Measurements from ENCODE around the gene PSMD2. TPM values are rescaled to one million over a fixed set of nuclear protein-coding genes. Genes with fewer than 3 reads are reported as not detected.

The PSMD2 gene
- polyA plus RNA-seq, 3 donors, result 138 to 186 (median 167) TPM

DNA sequence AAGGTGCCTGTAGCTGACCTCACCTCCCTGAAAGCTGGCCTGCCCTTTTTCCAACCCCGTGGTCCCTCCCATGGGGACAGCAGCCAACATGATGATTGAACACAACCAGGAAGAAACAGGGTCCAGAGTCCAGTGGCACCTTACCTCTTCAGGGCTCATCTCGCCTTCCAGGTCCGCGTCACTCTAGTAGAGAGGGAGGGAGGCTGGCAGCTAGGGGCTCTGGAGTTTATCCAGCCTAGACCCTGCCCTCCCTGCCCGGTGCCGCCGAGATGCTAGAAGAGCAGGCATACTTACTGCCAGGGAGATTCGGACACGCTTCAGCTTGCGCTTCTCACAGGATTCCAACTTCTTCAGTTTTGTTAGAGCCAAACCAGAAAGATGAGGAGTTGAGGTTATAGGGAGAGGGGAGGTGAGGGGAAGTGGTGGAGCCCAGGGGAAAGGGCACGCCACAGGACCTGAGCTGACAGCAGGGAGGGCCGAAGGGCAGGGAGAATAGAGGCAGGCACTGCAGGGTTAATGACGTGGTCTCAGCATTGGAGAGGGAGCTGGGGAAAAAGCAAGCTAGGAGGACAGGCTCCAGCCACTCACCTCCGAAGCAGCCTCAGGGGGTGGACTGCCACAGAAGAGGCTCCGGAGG is 53.2 kb downstream of the PSMD2 start:
- peaks cover 0 to 1% (median 0%) of the 10 kb centered on the region in 7 donors for H3K9me3 Mint-ChIP-seq
- TF ChIP-seq, protein P1, sequence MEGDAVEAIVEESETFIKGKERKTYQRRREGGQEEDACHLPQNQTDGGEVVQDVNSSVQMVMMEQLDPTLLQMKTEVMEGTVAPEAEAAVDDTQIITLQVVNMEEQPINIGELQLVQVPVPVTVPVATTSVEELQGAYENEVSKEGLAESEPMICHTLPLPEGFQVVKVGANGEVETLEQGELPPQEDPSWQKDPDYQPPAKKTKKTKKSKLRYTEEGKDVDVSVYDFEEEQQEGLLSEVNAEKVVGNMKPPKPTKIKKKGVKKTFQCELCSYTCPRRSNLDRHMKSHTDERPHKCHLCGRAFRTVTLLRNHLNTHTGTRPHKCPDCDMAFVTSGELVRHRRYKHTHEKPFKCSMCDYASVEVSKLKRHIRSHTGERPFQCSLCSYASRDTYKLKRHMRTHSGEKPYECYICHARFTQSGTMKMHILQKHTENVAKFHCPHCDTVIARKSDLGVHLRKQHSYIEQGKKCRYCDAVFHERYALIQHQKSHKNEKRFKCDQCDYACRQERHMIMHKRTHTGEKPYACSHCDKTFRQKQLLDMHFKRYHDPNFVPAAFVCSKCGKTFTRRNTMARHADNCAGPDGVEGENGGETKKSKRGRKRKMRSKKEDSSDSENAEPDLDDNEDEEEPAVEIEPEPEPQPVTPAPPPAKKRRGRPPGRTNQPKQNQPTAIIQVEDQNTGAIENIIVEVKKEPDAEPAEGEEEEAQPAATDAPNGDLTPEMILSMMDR (IDR thresholded peaks at IDR 0.05), result no peak
- no peaks in the 10 kb centered on the region for H3K36me3 Mint-ChIP-seq
- Histone ChIP-seq H3K27me3 (ENCODE audit: control insufficient read depth in 2 of 2, insufficient read depth in 2 of 2, low read length in 2 of 2) (no peaks in the 10 kb centered on the region), H4K20me1 (ENCODE audit: insufficient read depth, low read length) (no peaks in the 10 kb centered on the region), H3K4me2 (replicated peaks; ENCODE audit: extremely low read depth, low read length, poor library complexity, severe bottlenecking) (no peak overlapping the region), H3K36me3 (replicated peaks in 1 of 2; ENCODE audit: control insufficient read depth in 1 of 2, insufficient read depth in 2 of 2, low read length in 2 of 2) (no peaks in the 10 kb centered on the region), H3K79me2 (ENCODE audit: insufficient read depth, low read length) (no peaks in the 10 kb centered on the region), H3K9me3 (replicated peaks in 1 of 2; ENCODE audit: control insufficient read depth in 1 of 2, insufficient read depth in 1 of 2, low read length in 2 of 2) (no peaks in the 10 kb centered on the region), H3K4me3 (replicated peaks in 1 of 3; ENCODE audit: low read depth in 2 of 3, low read length in 3 of 3) (no peak overlapping the region), H3K4me1 (ENCODE audit: control insufficient read depth in 1 of 2, insufficient read depth in 2 of 2, low read length in 2 of 2) (no peaks in the 10 kb centered on the region), H3K9ac (ENCODE audit: insufficient read depth, low read length, poor library complexity, severe bottlenecking) (no peak overlapping the region), H2AFZ (ENCODE audit: insufficient read depth, low read depth, low read length, poor library complexity, severe bottlenecking) (no peak overlapping the region), H3K27ac (ENCODE audit: low read depth in 1 of 2, low read length in 2 of 2) (no peak overlapping the region)
- whole genome bisulfite sequencing (ENCODE audit: insufficient coverage), result 96% methylated on average over 13 of the region's 15 CpGs
- H3K27me3 Mint-ChIP-seq (ENCODE audit: low read depth in 3 of 3), result peaks cover 0 to 6% (median 3%) of the 10 kb centered on the region in 3 donors
- no peak for DNase-seq
- H3K27ac Mint-ChIP-seq, result peak overlapping the region in 1 of 7 donors; percentile 54
- no peak overlapping the region for H3K4me3 Mint-ChIP-seq
- intact Hi-C loops (cut with micrococcal nuclease), result no loop called here
- no peaks in the 10 kb centered on the region for H3K4me1 Mint-ChIP-seq

DNA sequence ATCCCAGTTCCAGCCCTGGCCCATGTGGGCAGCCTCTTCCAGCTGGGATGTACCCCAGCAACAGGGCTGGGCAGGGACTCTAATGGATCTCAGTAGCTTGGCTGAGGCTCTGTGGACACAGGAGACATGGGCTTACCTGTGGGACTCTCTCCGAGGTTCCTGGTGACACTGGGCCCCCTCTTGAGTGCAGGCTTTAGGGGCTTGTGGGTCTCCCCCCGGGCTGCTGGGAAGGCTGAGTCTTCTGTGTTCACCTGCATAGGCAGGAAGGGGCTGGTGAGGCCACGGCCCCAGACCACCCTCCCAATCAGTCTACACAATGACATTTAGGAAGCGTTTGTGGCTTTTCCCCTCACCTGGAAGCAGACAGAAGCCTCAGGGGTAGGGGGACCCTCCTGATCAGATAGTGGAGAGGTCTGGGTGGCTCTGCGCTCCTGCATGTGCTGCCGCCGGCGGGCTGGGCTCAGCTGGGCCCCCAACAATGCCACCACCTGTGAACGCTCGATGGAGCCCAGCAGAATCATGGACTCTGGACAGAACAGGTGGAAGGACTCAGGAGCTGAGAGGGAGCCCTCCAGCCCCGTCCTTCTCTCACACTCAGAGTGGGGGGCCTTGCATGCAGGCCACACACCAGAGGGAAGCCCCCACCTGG is 54.0 kb downstream of the PSMD2 start:
- Histone ChIP-seq H4K20me1 (ENCODE audit: insufficient read depth, low read length) (no peaks in the 10 kb centered on the region), H3K4me2 (replicated peaks; ENCODE audit: extremely low read depth, low read length, poor library complexity, severe bottlenecking) (no peak overlapping the region), H3K9ac (ENCODE audit: insufficient read depth, low read length, poor library complexity, severe bottlenecking) (no peak overlapping the region), H3K4me1 (ENCODE audit: control insufficient read depth in 1 of 2, insufficient read depth in 2 of 2, low read length in 2 of 2) (no peaks in the 10 kb centered on the region), H2AFZ (ENCODE audit: insufficient read depth, low read depth, low read length, poor library complexity, severe bottlenecking) (no peak overlapping the region), H3K36me3 (replicated peaks in 1 of 2; ENCODE audit: control insufficient read depth in 1 of 2, insufficient read depth in 2 of 2, low read length in 2 of 2) (no peaks in the 10 kb centered on the region), H3K9me3 (replicated peaks in 1 of 2; ENCODE audit: control insufficient read depth in 1 of 2, insufficient read depth in 1 of 2, low read length in 2 of 2) (no peaks in the 10 kb centered on the region), H3K4me3 (replicated peaks in 1 of 3; ENCODE audit: low read depth in 2 of 3, low read length in 3 of 3) (no peak overlapping the region), H3K27ac (ENCODE audit: low read depth in 1 of 2, low read length in 2 of 2) (no peak overlapping the region), H3K79me2 (ENCODE audit: insufficient read depth, low read length) (no peaks in the 10 kb centered on the region), H3K27me3 (ENCODE audit: control insufficient read depth in 2 of 2, insufficient read depth in 2 of 2, low read length in 2 of 2) (no peaks in the 10 kb centered on the region)
- intact Hi-C loops (cut with micrococcal nuclease), result no loop called here
- TF ChIP-seq, protein P1 (IDR thresholded peaks at IDR 0.05), result no peak
- peaks cover 0 to 1% (median 0%) of the 10 kb centered on the region in 7 donors for H3K9me3 Mint-ChIP-seq
- WGBS (ENCODE audit: insufficient coverage), result 97% methylated on average over 5 of the region's 11 CpGs
- no peak for DNase-seq
- no peak overlapping the region for H3K27ac Mint-ChIP-seq
- H3K27me3 Mint-ChIP-seq (ENCODE audit: low read depth in 3 of 3), result peaks cover 0 to 6% (median 3%) of the 10 kb centered on the region in 3 donors
- no peak overlapping the region for H3K4me3 Mint-ChIP-seq
- no peaks in the 10 kb centered on the region for H3K36me3 Mint-ChIP-seq
- no peaks in the 10 kb centered on the region for H3K4me1 Mint-ChIP-seq
